Activated B cell treated with CpG ODN at 0.5 μM for 24 hours (primary cell): ENCODE results near the gene C12orf57. TPM values are rescaled to one million over a fixed set of nuclear protein-coding genes. Genes with fewer than 3 reads are reported as not detected.

Source experiments
- ATAC-seq: fragments of 200-7000 bp; cut with Tn5 transposase; one replicate; pipeline ENCODE4 v1.10.0; 2021; ENCODE audit warnings: low read depth, mild to moderate bottlenecking, moderate library complexity
- CTCF ChIA-PET: fragments of 350-600 bp; sonication (Branson Sonifier 250); formaldehyde crosslinking; loops from one replicate; lab custom pipeline; 2021; ENCODE audit warnings: antibody characterized with exemption; lab: Charles Lee
- POLR2A ChIA-PET: fragments of 350-600 bp; sonication (Branson Sonifier 250); formaldehyde crosslinking; loops from one replicate; lab custom pipeline; 2021; ENCODE audit warnings: antibody characterized with exemption; lab: Charles Lee
- DNase-seq: peaks from one replicate; pipeline ENCODE4 v3.0.0; 2022
- H3K27ac Mint-ChIP-seq: one replicate; pipeline ENCODE4 v1.8.0; 2020; ENCODE audit warnings: mixed read lengths
- H3K27me3 Mint-ChIP-seq: one replicate; pipeline ENCODE4 v1.8.0; 2021; ENCODE audit warnings: mixed read lengths
- H3K36me3 Mint-ChIP-seq: one replicate; pipeline ENCODE4 v1.8.0; 2021; ENCODE audit warnings: low read depth, mixed read lengths
- H3K4me1 Mint-ChIP-seq: one replicate; pipeline ENCODE4 v1.8.0; 2021; ENCODE audit warnings: mixed read lengths
- H3K4me3 Mint-ChIP-seq: one replicate; pipeline ENCODE4 v1.8.0; 2020; ENCODE audit warnings: mild to moderate bottlenecking, mixed read lengths
- H3K9me3 Mint-ChIP-seq: one replicate; pipeline ENCODE4 v1.8.0; 2020; ENCODE audit warnings: mixed read lengths
- intact Hi-C: fragments of 100-400 bp; cut with micrococcal nuclease; formaldehyde crosslinking; loops from one replicate; pipeline ENCODE4 v1.15.1; 2024
- total RNA-seq: library from RNA; stranded (reverse); gene quantifications from 2 replicates; pipeline ENCODE4 v1.2.3, GENCODE V29; 2022
- TF ChIP-seq, protein P1 (sequence below): fragments of 200-600 bp; IDR thresholded peaks from one replicate; pipeline ENCODE4 v1.8.0; 2022; ENCODE audit warnings: antibody characterized with exemption, mild to moderate bottlenecking

C12orf57 gene
- total RNA-seq, 1 donor from 2014 or later, result 54.8 TPM

DNA sequence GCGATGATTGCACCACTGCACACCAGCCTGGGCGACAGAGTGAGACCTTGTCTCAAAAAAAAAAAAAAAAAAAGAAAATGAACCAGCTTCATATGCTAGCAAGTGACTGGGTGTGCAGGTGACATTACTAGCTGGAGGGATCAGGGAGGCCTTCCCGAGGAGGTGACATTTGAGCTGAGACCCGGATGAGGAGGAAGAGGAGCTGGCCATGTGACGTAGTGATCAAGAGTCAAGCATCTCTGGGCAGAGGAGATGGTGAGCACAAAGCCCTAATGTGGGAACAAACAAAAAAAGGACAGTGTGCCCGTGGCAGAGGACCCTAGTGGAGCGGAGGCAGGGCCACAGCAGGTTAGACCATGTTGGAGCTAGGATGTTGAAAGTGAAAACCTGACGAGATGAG lies 3.8 kb downstream of the C12orf57 start:
- intact Hi-C loops, result no loop called here
- CTCF ChIA-PET, result interaction anchor here (0.8 to 14.9 kb wide), 4 partner anchors 13 to 166 kb away, joined by 3 to 571 read pairs (median 8); partner anchors contain the start of gene SPSB2
- Mint-ChIP-seq H3K4me1 (peaks cover 83% of the 10 kb centered on the region), H3K36me3 (peaks cover 17% of the 10 kb centered on the region), H3K9me3 (no peaks in the 10 kb centered on the region), H3K27ac (peak overlapping the region; percentile 96), H3K27me3 (no peaks in the 10 kb centered on the region), H3K4me3 (peak overlapping the region; percentile 44)
- TF ChIP-seq, protein P1, sequence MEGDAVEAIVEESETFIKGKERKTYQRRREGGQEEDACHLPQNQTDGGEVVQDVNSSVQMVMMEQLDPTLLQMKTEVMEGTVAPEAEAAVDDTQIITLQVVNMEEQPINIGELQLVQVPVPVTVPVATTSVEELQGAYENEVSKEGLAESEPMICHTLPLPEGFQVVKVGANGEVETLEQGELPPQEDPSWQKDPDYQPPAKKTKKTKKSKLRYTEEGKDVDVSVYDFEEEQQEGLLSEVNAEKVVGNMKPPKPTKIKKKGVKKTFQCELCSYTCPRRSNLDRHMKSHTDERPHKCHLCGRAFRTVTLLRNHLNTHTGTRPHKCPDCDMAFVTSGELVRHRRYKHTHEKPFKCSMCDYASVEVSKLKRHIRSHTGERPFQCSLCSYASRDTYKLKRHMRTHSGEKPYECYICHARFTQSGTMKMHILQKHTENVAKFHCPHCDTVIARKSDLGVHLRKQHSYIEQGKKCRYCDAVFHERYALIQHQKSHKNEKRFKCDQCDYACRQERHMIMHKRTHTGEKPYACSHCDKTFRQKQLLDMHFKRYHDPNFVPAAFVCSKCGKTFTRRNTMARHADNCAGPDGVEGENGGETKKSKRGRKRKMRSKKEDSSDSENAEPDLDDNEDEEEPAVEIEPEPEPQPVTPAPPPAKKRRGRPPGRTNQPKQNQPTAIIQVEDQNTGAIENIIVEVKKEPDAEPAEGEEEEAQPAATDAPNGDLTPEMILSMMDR, result no peak
- POLR2A ChIA-PET, result interaction anchor here (1.0 to 24.6 kb wide), 5 partner anchors 10 to 71 kb away, joined by 4 to 1516 read pairs (median 12); partner anchors contain the start of genes EMG1, LPCAT3, PHB2 and PTPN6
- ATAC-seq, result no peak
- DNase-seq, result no peak

DNA sequence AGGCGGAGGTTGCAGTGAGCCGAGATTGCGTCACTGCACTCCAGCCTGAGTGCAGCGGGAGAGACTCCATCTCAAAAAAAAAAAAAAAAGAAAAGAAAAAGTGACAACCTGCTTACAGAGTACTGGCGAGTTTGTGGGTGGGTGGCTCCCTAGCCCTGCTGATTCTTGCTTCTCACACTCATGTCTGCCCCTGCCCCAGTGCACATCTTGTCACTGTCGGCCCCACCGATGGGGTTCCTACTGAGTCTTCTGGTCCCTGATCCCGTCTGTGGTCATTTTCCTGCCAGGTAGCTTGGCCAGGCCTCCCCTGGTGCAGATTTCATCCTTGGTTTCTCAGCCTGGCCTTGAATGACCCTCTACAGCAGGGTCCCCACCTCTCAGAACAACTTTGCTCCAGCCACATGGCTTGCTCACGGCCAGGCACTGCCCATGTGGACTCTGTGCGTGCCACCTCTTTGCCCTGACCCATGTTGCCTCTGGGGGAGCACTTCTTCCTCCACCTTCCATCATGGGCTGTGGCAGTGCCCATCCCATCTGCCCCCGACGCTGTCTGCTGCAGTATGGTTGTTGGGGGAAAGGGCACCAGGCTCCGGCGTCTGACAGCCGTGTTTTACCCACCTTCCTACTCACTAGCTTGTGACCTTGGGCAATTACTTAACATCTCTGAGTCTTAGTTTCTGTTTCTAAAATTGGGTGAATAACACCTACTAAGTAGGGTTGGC lies 5.2 kb downstream of the C12orf57 start:
- no peaks in the 10 kb centered on the region for H3K9me3 Mint-ChIP-seq
- H3K4me1 Mint-ChIP-seq, result peaks cover 85% of the 10 kb centered on the region
- intact Hi-C loops, result no loop called here
- H3K36me3 Mint-ChIP-seq, result peaks cover 25% of the 10 kb centered on the region
- POLR2A ChIA-PET, result interaction anchor here (0.7 to 24.6 kb wide), 6 partner anchors 10 to 97 kb away, joined by 3 to 1516 read pairs (median 3); partner anchors contain the start of genes PTPN6 and USP5
- peak overlapping the region; percentile 60 for H3K4me3 Mint-ChIP-seq
- peak overlapping the region; percentile 96 for H3K27ac Mint-ChIP-seq
- TF ChIP-seq, protein P1, result no peak
- ATAC-seq, result peak; percentile 0
- CTCF ChIA-PET, result interaction anchor here (0.6 to 14.9 kb wide), 4 partner anchors 12 to 334 kb away, joined by 3 to 571 read pairs (median 7); partner anchors contain the start of gene SPSB2
- DNase-seq, result no peak
- no peaks in the 10 kb centered on the region for H3K27me3 Mint-ChIP-seq

DNA sequence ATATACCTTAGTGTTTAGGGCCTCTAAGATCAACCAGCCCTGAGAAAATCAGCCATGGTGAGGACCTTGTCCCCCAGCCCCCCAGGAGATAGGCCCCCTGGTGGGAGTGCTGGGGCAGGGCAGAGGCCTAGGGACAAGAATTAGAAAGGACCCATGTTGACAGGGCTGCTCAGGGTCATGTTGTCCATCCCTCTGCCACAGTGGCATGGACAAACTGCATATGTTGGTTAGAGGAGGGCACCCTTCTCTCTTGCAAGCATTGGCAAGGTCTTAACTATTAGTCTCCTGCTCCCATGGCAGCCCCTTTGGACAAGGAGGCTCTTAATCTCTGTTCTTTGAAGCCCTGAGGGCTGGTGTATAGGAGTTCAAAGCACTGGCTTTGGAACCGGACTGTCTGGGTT lies 6.6 kb downstream of the C12orf57 start:
- Mint-ChIP-seq H3K36me3 (peaks cover 38% of the 10 kb centered on the region), H3K27ac (peak overlapping the region; percentile 96), H3K4me1 (peaks cover 85% of the 10 kb centered on the region), H3K4me3 (peak overlapping the region; percentile 99), H3K9me3 (no peaks in the 10 kb centered on the region), H3K27me3 (no peaks in the 10 kb centered on the region)
- POLR2A ChIA-PET, result interaction anchor here (17.0 to 24.6 kb wide), 2 partner anchors 8 kb away, joined by 1516 read pairs; partner anchors contain the start of genes C12orf57, PTPN6 and RNU7-1
- CTCF ChIA-PET, result interaction anchor here (1.7 to 14.9 kb wide), 2 partner anchors 10 to 81 kb away, joined by 4 to 571 read pairs; no protein-coding TSS in a partner anchor
- DNase-seq (no peak), ATAC-seq (no peak)
- TF ChIP-seq, protein P1, result no peak
- intact Hi-C loops, result loop anchor here (10.0 kb wide), 2 partner anchors 316 to 526 kb away; partner anchors contain the start of gene LPAR5

DNA sequence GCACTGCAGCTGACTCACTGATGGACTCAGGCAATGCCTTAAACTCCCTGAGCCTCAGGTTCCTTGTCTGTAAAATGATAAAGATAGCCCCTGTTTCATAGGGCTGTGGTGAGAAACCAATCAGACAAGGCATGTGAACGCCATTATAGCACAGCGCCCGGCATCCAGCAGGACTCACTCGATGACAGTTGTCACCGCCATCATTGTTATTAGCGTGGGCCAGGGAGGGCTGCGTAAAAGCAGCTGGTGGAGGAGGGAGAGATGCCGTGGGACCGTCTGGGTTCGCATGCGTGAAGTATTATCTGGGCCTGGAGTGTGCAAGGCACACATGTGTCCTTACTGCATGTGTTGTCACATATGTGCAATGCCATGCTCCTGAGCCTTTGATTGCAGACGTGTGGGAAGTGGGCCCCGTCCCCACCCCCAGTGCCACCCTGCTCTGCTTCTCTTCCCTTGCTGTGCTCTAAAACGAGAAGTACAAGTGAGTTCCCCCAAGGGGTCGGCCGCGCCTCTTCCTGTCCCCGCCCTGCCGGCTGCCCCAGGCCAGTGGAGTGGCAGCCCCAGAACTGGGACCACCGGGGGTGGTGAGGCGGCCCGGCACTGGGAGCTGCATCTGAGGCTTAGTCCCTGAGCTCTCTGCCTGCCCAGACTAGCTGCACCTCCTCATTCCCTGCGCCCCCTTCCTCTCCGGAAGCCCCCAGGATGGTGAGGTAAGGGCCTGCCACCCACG lies 7.2 kb downstream of the C12orf57 start, which contains the start of gene PTPN6:
Gene PTPN6 (plus strand): TSS at position 546 of the 730 bp plus-strand sequence. CDS start 157 bp downstream, at position 703.
- POLR2A ChIA-PET, result interaction anchor here (0.6 to 24.6 kb wide), 11 partner anchors 8 to 227 kb away, joined by 3 to 1516 read pairs (median 5); partner anchors contain the start of genes C12orf57, COPS7A, PTPN6 and RNU7-1
- Mint-ChIP-seq H3K27ac (peak within 1 kb of the TSS; percentile 96), H3K4me1 (peaks cover 85% of the 10 kb centered on the region), H3K9me3 (no peaks in the 10 kb centered on the region), H3K36me3 (peaks cover 43% of the 10 kb centered on the region), H3K27me3 (no peaks in the 10 kb centered on the region), H3K4me3 (peak within 1 kb of the TSS; percentile 99)
- peak; percentile 62 for ATAC-seq
- DNase-seq, result peak; percentile 70
- CTCF ChIA-PET, result interaction anchor here (1.3 to 14.9 kb wide), 3 partner anchors 10 to 81 kb away, joined by 4 to 571 read pairs (median 5); partner anchors contain the start of gene SPSB2
- intact Hi-C loops, result loop anchor here (1.0 to 10.0 kb wide), 4 partner anchors 8 to 526 kb away; partner anchors contain the start of genes LPAR5 and RNU7-1
- TF ChIP-seq, protein P1, result no peak
